Endodermal cell (in vitro differentiated cells): Measurements from ENCODE around the gene CNDP2. TPM values are rescaled to one million over a fixed set of nuclear protein-coding genes. Genes with fewer than 3 reads are reported as not detected.

Experiments used
- DNase-seq: peaks from one replicate; pipeline ENCODE4 v3.0.0-alpha.2; 2017
- H3K27ac ChIP-seq: 2 replicates; pipeline ENCODE4 v1.5.1; 2013; ENCODE audit warnings: mild to moderate bottlenecking, low read depth, low read length, moderate library complexity
- H3K27me3 ChIP-seq: 2 replicates; pipeline ENCODE4 v1.6.1; 2013; ENCODE audit warnings: mild to moderate bottlenecking, low read length, moderate library complexity; ENCODE audit not compliant: insufficient read depth, control insufficient read depth, poor library complexity, severe bottlenecking
- H3K36me3 ChIP-seq: 2 replicates; pipeline ENCODE4 v1.7.0; 2013; ENCODE audit warnings: mild to moderate bottlenecking, low read length, moderate library complexity; ENCODE audit not compliant: control insufficient read depth, insufficient read depth
- H3K4me1 ChIP-seq: one replicate; pipeline ENCODE4 v1.7.0; 2013; ENCODE audit warnings: low read length; ENCODE audit not compliant: control insufficient read depth, insufficient read depth
- H3K4me3 ChIP-seq: 2 replicates; pipeline ENCODE4 v1.5.1; 2013; ENCODE audit warnings: mild to moderate bottlenecking, low read length, moderate library complexity
- H3K9ac ChIP-seq: 2 replicates; pipeline ENCODE4 v1.6.1; 2013; ENCODE audit warnings: mild to moderate bottlenecking, low read length, moderate library complexity; ENCODE audit not compliant: poor library complexity, severe bottlenecking; ENCODE audit errors: extremely low read depth
- H3K9me3 ChIP-seq: 2 replicates; pipeline ENCODE4 v1.6.1; 2013; ENCODE audit warnings: mild to moderate bottlenecking, low read length, moderate library complexity; ENCODE audit not compliant: control insufficient read depth
- H3K27ac Mint-ChIP-seq: 2 replicates; pipeline ENCODE4 v1.8.0; 2020; ENCODE audit warnings: mixed read lengths
- H3K27me3 Mint-ChIP-seq: 2 replicates; pipeline ENCODE4 v1.8.0; 2021; ENCODE audit warnings: mild to moderate bottlenecking, mixed read lengths; ENCODE audit not compliant: insufficient read depth
- H3K36me3 Mint-ChIP-seq: 2 replicates; pipeline ENCODE4 v1.8.0; 2020; ENCODE audit warnings: low read depth, mixed read lengths
- H3K4me1 Mint-ChIP-seq: 2 replicates; pipeline ENCODE4 v1.8.0; 2020; ENCODE audit warnings: mixed read lengths
- H3K4me3 Mint-ChIP-seq: 2 replicates; pipeline ENCODE4 v1.8.0; 2020; ENCODE audit warnings: mild to moderate bottlenecking, moderate library complexity, mixed read lengths
- H3K9me3 Mint-ChIP-seq: 2 replicates; pipeline ENCODE4 v1.8.0; 2020; ENCODE audit warnings: mild to moderate bottlenecking, mixed read lengths
- WGBS, 2 experiments: methylation state at CpG; one replicate each; pipeline versions ENCODE4 v1.1.5 to v1.1.7; 2013; ENCODE audit warnings: missing lambda C conversion rate in 2 of 2, mixed read lengths in 1 of 2; ENCODE audit not compliant: insufficient coverage in 1 of 2, insufficient read length in 1 of 2; 5-methylcytosine and 5-hydroxymethylcytosine counted together
- total RNA-seq, 2 donors: library from RNA; stranded (reverse); fragmentation: NEBNext Ultra II Directional in 1 of 2; extraction: Animal tissue kit (Norgen Biotek cat#: 25700) in 1 of 2; gene quantifications; 2 replicates in 1 of 2; 3 replicates in 1 of 2; pipeline ENCODE4 v1.2.1, GENCODE V29; 2021
- TF ChIP-seq, protein P1 (sequence below): fragments of 200-600 bp; sonication (generic); conservative IDR thresholded peaks from 2 replicates; pipeline ENCODE4 v1.5.0; 2021; ENCODE audit warnings: antibody characterized with exemption, mild to moderate bottlenecking

Gene CNDP2
- total RNA-seq, 2 donors from 2014 or later = 385 to 416 TPM

DNA sequence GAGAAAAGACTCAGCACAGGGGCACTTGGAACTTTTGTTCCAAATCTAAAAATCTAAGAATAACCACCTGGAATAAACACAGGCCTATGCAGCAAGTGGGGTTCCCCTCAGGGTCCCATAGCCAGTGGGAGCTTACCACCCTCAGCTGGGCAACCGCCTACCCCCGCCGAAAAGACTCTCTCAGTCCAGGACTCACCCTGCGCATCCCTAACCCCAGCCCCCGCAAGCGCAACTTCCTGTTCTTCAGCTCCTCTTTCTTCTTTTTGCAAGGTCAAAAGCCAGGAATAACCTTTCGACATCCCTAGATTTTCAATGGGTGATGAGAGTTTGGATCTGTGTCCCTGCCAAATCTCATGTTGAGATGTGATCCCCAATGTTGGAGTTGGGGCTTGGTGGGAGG is 51.7 kb downstream of the CNDP2 start:
- H3K27me3 Mint-ChIP-seq = peaks cover 17% of the 10 kb centered on the region
- Histone ChIP-seq H3K27ac (no peak overlapping the region), H3K9ac (no peak overlapping the region), H3K27me3 (no peaks in the 10 kb centered on the region), H3K9me3 (peaks cover 49% of the 10 kb centered on the region), H3K4me3 (no peak overlapping the region), H3K36me3 (no peaks in the 10 kb centered on the region), H3K4me1 (no peaks in the 10 kb centered on the region)
- WGBS, 2 experiments = 94 to 100% methylated on average over 3 to 7 of the region's 7 CpGs
- DNase-seq = no peak
- H3K36me3 Mint-ChIP-seq = peaks cover 4% of the 10 kb centered on the region
- H3K4me1 Mint-ChIP-seq = no peaks in the 10 kb centered on the region
- H3K27ac Mint-ChIP-seq = no peak overlapping the region
- no peak overlapping the region for H3K4me3 Mint-ChIP-seq
- H3K9me3 Mint-ChIP-seq = peaks cover 64% of the 10 kb centered on the region
- TF ChIP-seq, protein P1, sequence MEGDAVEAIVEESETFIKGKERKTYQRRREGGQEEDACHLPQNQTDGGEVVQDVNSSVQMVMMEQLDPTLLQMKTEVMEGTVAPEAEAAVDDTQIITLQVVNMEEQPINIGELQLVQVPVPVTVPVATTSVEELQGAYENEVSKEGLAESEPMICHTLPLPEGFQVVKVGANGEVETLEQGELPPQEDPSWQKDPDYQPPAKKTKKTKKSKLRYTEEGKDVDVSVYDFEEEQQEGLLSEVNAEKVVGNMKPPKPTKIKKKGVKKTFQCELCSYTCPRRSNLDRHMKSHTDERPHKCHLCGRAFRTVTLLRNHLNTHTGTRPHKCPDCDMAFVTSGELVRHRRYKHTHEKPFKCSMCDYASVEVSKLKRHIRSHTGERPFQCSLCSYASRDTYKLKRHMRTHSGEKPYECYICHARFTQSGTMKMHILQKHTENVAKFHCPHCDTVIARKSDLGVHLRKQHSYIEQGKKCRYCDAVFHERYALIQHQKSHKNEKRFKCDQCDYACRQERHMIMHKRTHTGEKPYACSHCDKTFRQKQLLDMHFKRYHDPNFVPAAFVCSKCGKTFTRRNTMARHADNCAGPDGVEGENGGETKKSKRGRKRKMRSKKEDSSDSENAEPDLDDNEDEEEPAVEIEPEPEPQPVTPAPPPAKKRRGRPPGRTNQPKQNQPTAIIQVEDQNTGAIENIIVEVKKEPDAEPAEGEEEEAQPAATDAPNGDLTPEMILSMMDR = no peak

DNA sequence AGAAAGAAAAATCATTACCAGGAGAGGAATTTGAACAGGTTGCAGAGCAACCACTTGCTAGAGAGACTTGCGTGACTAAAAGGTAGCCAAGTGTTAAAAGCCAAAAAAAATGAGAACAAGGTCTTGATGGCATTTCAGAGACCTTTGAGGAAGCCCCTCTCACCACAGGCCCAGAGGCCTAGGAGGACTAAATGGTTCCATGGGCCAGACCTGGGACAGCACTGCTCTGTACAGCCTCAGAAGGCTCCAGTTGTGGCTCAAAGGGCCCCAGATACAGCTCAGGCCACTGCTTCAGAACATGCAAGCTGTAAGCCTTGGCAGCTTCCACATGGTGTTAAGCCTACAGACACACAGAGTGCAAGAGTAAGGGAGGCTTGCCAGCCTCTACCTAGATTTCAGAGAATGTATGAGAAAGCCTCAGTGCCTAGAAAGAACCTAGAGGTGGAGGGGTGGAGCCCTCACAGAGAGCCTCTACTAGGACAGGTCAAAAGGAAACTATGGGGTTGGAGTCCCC is 53.5 kb downstream of the CNDP2 start:
- TF ChIP-seq, protein P1 = no peak
- Histone ChIP-seq H3K27me3 (peaks cover 6% of the 10 kb centered on the region), H3K27ac (no peak overlapping the region), H3K4me1 (no peaks in the 10 kb centered on the region), H3K36me3 (no peaks in the 10 kb centered on the region), H3K4me3 (peak overlapping the region; percentile 58), H3K9ac (no peak overlapping the region), H3K9me3 (peaks cover 49% of the 10 kb centered on the region)
- WGBS, 2 experiments = 96 to 100% methylated on average over 1 of the region's 1 CpG
- H3K4me1 Mint-ChIP-seq = no peaks in the 10 kb centered on the region
- H3K27ac Mint-ChIP-seq = no peak overlapping the region
- H3K4me3 Mint-ChIP-seq = no peak overlapping the region
- peaks cover 4% of the 10 kb centered on the region for H3K36me3 Mint-ChIP-seq
- peaks cover 64% of the 10 kb centered on the region for H3K9me3 Mint-ChIP-seq
- no peak for DNase-seq
- peaks cover 32% of the 10 kb centered on the region for H3K27me3 Mint-ChIP-seq

DNA sequence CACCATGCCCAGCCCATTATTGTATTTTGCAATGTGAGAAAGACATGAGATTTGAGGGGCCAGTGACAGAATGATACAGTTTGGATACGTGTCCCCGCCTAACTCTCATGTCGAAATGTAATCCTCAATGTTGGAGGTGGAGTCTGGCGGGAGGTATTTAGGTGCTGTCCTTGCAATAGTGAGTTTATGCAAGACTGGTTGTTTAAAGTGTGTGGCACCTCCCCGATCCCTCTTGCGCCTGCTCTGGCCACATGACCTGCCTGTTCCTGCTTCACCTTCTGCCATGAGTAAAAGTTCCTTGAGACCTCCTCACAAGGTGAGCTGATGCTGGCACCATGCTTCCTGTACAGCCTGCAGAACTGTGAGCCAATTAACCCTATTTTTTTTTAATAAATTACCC is 54.7 kb downstream of the CNDP2 start:
- Mint-ChIP-seq H3K27me3 (peaks cover 31% of the 10 kb centered on the region), H3K36me3 (peaks cover 4% of the 10 kb centered on the region), H3K9me3 (peaks cover 58% of the 10 kb centered on the region), H3K4me3 (no peak overlapping the region), H3K4me1 (no peaks in the 10 kb centered on the region), H3K27ac (no peak overlapping the region)
- DNase-seq = no peak
- peaks cover 49% of the 10 kb centered on the region for H3K9me3 ChIP-seq
- WGBS, 2 experiments = 94% methylated on average over 6 of the region's 6 CpGs
- TF ChIP-seq, protein P1 = no peak
- peaks cover 6% of the 10 kb centered on the region for H3K27me3 ChIP-seq
- no peaks in the 10 kb centered on the region for H3K36me3 ChIP-seq
- peak overlapping the region; percentile 40 for H3K4me3 ChIP-seq
- H3K4me1 ChIP-seq = no peaks in the 10 kb centered on the region
- no peak overlapping the region for H3K9ac ChIP-seq
- no peak overlapping the region for H3K27ac ChIP-seq
